K562 (cell line): ENCODE measurements around the gene E2F1. TPM values are rescaled to one million over a fixed set of nuclear protein-coding genes. Genes with fewer than 3 reads are reported as not detected.

Experiments used
- CBX5 ChIP-seq: IDR thresholded peaks from 2 replicates; pipeline ENCODE4 v1.6.1; 2014; ENCODE audit warnings: low read depth, borderline replicate concordance
- E2F3 ChIP-seq: fragments of 250-450 bp; sonication (Bioruptor Pico); IDR thresholded peaks from 2 replicates; pipeline ENCODE4 v1.4.0; 2020; ENCODE audit warnings: mild to moderate bottlenecking
- EZH2 ChIP-seq: IDR thresholded peaks from 2 replicates; pipeline ENCODE4 v1.6.1; 2012; ENCODE audit warnings: low read depth, mild to moderate bottlenecking, inconsistent platforms, low read length, borderline replicate concordance
- HDAC2 ChIP-seq: fragments of 450-650 bp; IDR thresholded peaks from 2 replicates; pipeline ENCODE4 v1.6.1; 2016; ENCODE audit warnings: mild to moderate bottlenecking
- LCOR ChIP-seq: sonication (generic); formaldehyde crosslinking; IDR thresholded peaks from 2 replicates; pipeline ENCODE4 v1.8.0; 2022; ENCODE audit warnings: mild to moderate bottlenecking, missing genetic modification reagents
- NFYB ChIP-seq: IDR thresholded peaks from 2 replicates; pipeline ENCODE4 v1.6.1; 2011; ENCODE audit warnings: mild to moderate bottlenecking, moderate library complexity; ENCODE audit not compliant: insufficient read length; ENCODE audit errors: extremely low read depth
- RBFOX2 ChIP-seq: fragments of 200-400 bp; formaldehyde crosslinking; IDR thresholded peaks from 2 replicates; pipeline ENCODE4 v1.6.1; 2017; ENCODE audit warnings: low read depth, mild to moderate bottlenecking, low read length, moderate library complexity
- SMARCA4 ChIP-seq: fragments of 450-650 bp; IDR thresholded peaks from 2 replicates; pipeline ENCODE4 v1.6.1; 2016
- STAG1 ChIP-seq: sonication (generic); formaldehyde crosslinking; IDR thresholded peaks from 2 replicates; pipeline ENCODE4 v1.5.0; 2020; ENCODE audit warnings: missing genetic modification reagents, borderline replicate concordance
- STAT5A ChIP-seq: IDR thresholded peaks from 2 replicates; pipeline ENCODE4 v1.6.1; 2012; ENCODE audit warnings: low read length, inconsistent platforms, borderline replicate concordance
- ZBTB40 ChIP-seq, 2 experiments: fragments of 450-650 bp in 1 of 2; sonication (generic) in 1 of 2; formaldehyde crosslinking in 1 of 2; IDR thresholded peaks; 2 replicates each; pipeline versions ENCODE4 v1.7.1 to v1.9.0; 2016 to 2022; ENCODE audit warnings: inconsistent platforms in 1 of 2, mild to moderate bottlenecking in 1 of 2, missing genetic modification reagents in 1 of 2
- ZEB2 ChIP-seq: fragments of 450-650 bp; IDR thresholded peaks from 2 replicates; pipeline ENCODE4 v1.6.1; 2016
- ZNF146 ChIP-seq: IDR thresholded peaks from one replicate; pipeline ENCODE4 v1.6.1; 2018; ENCODE audit warnings: missing compliant biosample characterization; ENCODE audit not compliant: unreplicated experiment
- ZNF561 ChIP-seq: fragments of 450-650 bp; formaldehyde crosslinking; conservative IDR thresholded peaks from 2 replicates; pipeline ENCODE4 v1.4.0; 2020; ENCODE audit warnings: mild to moderate bottlenecking, moderate library complexity
- polyA plus RNA-seq, 8 experiments: library from polyadenylated mRNA; depleted of rRNA in 4 of 8; stranded (reverse) in 5 of 8; unstranded in 3 of 8; fragments of >200 nt; fragmentation: Nextera tagmentation in 2 of 8; fragmentation: Illumina TruSeq in 1 of 8; extraction: Ambion mirVana in 2 of 8; extraction: Trizol in 1 of 8; gene quantifications; 2 replicates each; pipeline versions ENCODE4 v1.2.1 to v1.2.3, GENCODE V29; 2011 to 2014; ENCODE audit warnings: inconsistent platforms in 1 of 8, missing spikeins in 1 of 8
- total RNA-seq, 7 experiments: library from RNA; depleted of rRNA in 6 of 7; stranded (reverse); fragments of >200 nt in 6 of 7; fragmentation: Illumina TruSeq in 2 of 7; extraction: Trizol in 2 of 7; gene quantifications; 2 replicates each; pipeline versions ENCODE4 v1.2.1 to v1.2.3, GENCODE V29; 2011 to 2021; ENCODE audit warnings: low replicate concordance in 1 of 7

Gene E2F1
- total and polyA plus RNA-seq, 9 of the 15 experiments (the other 6 are each of a cell fraction or from before 2014, with no cell fraction given) = 0.14 to 30.6 (median 13.1) TPM

- TF ChIP-seq ZBTB40 (IDR thresholded peaks at IDR 0.05) (no peak), ZBTB40 (CRISPR knock-in tag; IDR thresholded peaks at IDR 0.05) (no peak), SMARCA4 (no peak), ZNF146 (no peak), STAG1 (CRISPR knock-in tag) (no peak), CBX5 (no peak), E2F3 (CRISPR knock-in tag) (peak; percentile 95), ZEB2 (no peak), ZNF561 (CRISPR knock-in tag) (no peak), RBFOX2 (peak; percentile 69), EZH2 (no peak), LCOR (CRISPR knock-in tag) (peak; percentile 57; the same call in 1 of the 2 replicates), NFYB (peak; percentile 68), HDAC2 (0 out of 2 replicates have a peak, but pooled peaks have one; percentile 29), STAT5A (no peak)
These were observed at the start of gene E2F1 (continued) for GRCh38 chr20:33686100-33686983.
